ENCODE results near the gene PLA2G4A.

DNA sequence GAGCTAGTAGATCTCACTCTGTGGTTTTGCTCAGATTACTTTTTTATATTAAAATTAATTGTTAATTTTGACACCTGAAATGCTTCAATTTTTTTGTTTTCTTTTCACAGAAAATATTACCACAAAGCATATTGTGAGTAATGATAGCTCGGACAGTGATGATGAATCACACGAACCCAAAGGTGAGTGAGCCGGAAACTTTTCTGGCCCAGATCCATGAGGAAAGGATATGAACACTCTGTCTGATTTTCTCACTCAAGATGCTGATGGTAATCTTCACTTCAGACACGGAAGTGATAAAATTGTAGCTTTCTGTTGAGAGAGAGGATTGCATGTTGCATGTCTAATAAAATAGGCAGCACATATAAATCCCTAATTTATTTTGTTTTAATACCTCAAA is 121.8 kb downstream of the PLA2G4A start:
- no peak for TF ChIP-seq CTCF (IDR thresholded peaks at IDR 0.05)
- no peak for TF ChIP-seq EP300 (IDR thresholded peaks at IDR 0.05)

Measured in sigmoid colon (tissue), 4 donors.